ENCODE results near the gene MINDY4. TPM values are rescaled to one million over a fixed set of nuclear protein-coding genes. Genes with fewer than 3 reads are reported as not detected.

MINDY4 gene
- total and polyA plus RNA-seq, 10 of the 15 experiments (the other 5 are each of a cell fraction or from before 2014, with no cell fraction given) = 0.10 to 0.90 (median 0.40) TPM

DNA sequence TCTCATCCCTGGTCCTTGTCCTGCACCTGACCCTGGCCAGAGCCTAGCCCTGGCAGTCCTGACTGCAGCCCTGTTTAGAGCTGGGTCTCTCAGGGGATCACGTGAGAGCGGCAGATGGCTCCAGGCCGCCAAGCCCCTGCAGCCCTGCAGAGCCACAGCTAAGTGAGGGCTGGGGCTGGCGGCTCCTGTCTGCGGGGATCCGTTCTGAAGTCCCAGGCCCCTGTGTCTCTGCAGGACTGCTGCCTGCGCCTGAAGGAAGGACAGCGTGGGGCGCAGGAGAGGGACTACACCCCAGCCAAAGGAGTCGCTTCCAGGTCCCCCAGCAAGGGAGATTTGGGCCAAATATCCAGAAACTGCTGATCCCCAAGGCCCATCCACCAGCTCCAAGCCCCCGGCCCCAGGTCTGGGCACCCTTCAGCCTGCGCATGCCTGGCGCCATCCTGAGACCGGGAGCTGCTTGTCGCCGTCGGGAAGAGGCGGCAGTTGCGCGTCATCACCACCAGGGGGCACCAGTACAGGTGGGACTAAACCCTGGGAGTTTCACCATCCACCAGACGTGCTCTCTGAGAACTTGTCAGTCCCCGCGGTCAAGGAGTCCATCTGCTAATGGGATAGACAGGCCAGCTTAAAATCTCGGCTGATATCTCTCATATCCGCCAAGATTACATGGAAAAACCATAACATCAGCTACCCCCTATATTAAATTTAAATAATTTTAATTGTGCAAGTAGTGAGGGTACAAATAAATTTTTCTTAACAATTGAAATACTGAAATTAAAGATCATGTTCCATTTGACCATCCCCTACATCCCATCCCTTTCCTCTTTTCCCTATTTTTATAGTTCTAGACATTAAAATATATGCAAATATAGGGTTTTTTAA, 167.5 kb downstream of the MINDY4 start (continued):
- TF ChIP-seq RAD51 (IDR thresholded peaks at IDR 0.05) (no peak), CHD1 (IDR thresholded peaks at IDR 0.05; ENCODE audit: low read depth, low read length) (no peak), ZNF24 (IDR thresholded peaks at IDR 0.05) (0 out of 2 replicates have a peak, but pooled peaks have one; percentile 9), KLF5 (IDR thresholded peaks at IDR 0.05; ENCODE audit: partially characterized antibody) (no peak), BACH1 (IDR thresholded peaks at IDR 0.05; ENCODE audit: borderline replicate concordance) (no peak), NR2F1 (conservative IDR thresholded peaks at IDR 0.05) (no peak), RB1 (IDR thresholded peaks at IDR 0.05; ENCODE audit: borderline replicate concordance) (no peak), MEF2A (IDR thresholded peaks at IDR 0.05; ENCODE audit: insufficient read depth, low read depth, low read length) (no peak), POLR2A (IDR thresholded peaks at IDR 0.05; ENCODE audit: low read depth, low read length) (no peak), RELA (IDR thresholded peaks at IDR 0.05; ENCODE audit: borderline replicate concordance, partially characterized antibody) (peak; percentile 38), PAX8 (IDR thresholded peaks at IDR 0.05) (no peak), BHLHE40 (IDR thresholded peaks at IDR 0.05; ENCODE audit: borderline replicate concordance in 1 of 2, low read depth in 2 of 2, low read length in 1 of 2) (no peak), IKZF1 (conservative IDR thresholded peaks at IDR 0.05) (peak; percentile 61), IRF4 (IDR thresholded peaks at IDR 0.05; ENCODE audit: low read depth, low read length) (0 out of 2 replicates have a peak, but pooled peaks have one; percentile 53), ATF7 (IDR thresholded peaks at IDR 0.05; ENCODE audit: low read depth) (no peak), MEF2B (IDR thresholded peaks at IDR 0.05; ENCODE audit: partially characterized antibody, poor library complexity, severe bottlenecking) (no peak), RAD21 (IDR thresholded peaks at IDR 0.05; ENCODE audit: insufficient read depth, low read depth, low read length) (peak; percentile 46; the same call in 1 of the 2 replicates), NFYB (IDR thresholded peaks at IDR 0.05; ENCODE audit: insufficient read depth, low read depth, low read length) (no peak), SMARCA5 (IDR thresholded peaks at IDR 0.05) (0 out of 2 replicates have a peak, but pooled peaks have one; percentile 28)
- TF ChIP-seq, protein P1, sequence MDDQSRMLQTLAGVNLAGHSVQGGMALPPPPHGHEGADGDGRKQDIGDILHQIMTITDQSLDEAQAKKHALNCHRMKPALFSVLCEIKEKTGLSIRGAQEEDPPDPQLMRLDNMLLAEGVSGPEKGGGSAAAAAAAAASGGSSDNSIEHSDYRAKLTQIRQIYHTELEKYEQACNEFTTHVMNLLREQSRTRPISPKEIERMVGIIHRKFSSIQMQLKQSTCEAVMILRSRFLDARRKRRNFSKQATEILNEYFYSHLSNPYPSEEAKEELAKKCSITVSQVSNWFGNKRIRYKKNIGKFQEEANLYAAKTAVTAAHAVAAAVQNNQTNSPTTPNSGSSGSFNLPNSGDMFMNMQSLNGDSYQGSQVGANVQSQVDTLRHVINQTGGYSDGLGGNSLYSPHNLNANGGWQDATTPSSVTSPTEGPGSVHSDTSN (IDR thresholded peaks at IDR 0.05; ENCODE audit: insufficient replicate concordance, low read depth, low read length) = no peak
- TF ChIP-seq, protein P2, sequence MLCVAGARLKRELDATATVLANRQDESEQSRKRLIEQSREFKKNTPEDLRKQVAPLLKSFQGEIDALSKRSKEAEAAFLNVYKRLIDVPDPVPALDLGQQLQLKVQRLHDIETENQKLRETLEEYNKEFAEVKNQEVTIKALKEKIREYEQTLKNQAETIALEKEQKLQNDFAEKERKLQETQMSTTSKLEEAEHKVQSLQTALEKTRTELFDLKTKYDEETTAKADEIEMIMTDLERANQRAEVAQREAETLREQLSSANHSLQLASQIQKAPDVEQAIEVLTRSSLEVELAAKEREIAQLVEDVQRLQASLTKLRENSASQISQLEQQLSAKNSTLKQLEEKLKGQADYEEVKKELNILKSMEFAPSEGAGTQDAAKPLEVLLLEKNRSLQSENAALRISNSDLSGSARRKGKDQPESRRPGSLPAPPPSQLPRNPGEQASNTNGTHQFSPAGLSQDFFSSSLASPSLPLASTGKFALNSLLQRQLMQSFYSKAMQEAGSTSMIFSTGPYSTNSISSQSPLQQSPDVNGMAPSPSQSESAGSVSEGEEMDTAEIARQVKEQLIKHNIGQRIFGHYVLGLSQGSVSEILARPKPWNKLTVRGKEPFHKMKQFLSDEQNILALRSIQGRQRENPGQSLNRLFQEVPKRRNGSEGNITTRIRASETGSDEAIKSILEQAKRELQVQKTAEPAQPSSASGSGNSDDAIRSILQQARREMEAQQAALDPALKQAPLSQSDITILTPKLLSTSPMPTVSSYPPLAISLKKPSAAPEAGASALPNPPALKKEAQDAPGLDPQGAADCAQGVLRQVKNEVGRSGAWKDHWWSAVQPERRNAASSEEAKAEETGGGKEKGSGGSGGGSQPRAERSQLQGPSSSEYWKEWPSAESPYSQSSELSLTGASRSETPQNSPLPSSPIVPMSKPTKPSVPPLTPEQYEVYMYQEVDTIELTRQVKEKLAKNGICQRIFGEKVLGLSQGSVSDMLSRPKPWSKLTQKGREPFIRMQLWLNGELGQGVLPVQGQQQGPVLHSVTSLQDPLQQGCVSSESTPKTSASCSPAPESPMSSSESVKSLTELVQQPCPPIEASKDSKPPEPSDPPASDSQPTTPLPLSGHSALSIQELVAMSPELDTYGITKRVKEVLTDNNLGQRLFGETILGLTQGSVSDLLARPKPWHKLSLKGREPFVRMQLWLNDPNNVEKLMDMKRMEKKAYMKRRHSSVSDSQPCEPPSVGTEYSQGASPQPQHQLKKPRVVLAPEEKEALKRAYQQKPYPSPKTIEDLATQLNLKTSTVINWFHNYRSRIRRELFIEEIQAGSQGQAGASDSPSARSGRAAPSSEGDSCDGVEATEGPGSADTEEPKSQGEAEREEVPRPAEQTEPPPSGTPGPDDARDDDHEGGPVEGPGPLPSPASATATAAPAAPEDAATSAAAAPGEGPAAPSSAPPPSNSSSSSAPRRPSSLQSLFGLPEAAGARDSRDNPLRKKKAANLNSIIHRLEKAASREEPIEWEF (IDR thresholded peaks at IDR 0.05; ENCODE audit: insufficient replicate concordance, low read depth, low read length) = no peak
- TF ChIP-seq, protein P3, sequence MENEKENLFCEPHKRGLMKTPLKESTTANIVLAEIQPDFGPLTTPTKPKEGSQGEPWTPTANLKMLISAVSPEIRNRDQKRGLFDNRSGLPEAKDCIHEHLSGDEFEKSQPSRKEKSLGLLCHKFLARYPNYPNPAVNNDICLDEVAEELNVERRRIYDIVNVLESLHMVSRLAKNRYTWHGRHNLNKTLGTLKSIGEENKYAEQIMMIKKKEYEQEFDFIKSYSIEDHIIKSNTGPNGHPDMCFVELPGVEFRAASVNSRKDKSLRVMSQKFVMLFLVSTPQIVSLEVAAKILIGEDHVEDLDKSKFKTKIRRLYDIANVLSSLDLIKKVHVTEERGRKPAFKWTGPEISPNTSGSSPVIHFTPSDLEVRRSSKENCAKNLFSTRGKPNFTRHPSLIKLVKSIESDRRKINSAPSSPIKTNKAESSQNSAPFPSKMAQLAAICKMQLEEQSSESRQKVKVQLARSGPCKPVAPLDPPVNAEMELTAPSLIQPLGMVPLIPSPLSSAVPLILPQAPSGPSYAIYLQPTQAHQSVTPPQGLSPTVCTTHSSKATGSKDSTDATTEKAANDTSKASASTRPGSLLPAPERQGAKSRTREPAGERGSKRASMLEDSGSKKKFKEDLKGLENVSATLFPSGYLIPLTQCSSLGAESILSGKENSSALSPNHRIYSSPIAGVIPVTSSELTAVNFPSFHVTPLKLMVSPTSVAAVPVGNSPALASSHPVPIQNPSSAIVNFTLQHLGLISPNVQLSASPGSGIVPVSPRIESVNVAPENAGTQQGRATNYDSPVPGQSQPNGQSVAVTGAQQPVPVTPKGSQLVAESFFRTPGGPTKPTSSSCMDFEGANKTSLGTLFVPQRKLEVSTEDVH (IDR thresholded peaks at IDR 0.05; ENCODE audit: low read depth, partially characterized antibody) = no peak
